GM23338 (cell line): ENCODE data around the gene FNDC3B.

Source experiments
- CTCF ChIP-seq, 2 experiments: fragments of 200-600 bp in 1 of 2; sonication (generic) in 1 of 2; conservative IDR thresholded peaks; 2 replicates each; pipeline versions ENCODE4 v1.5.1 to v1.6.1; 2016 to 2017; ENCODE audit warnings: antibody characterized with exemption in 2 of 2, low read depth in 2 of 2, mild to moderate bottlenecking in 2 of 2, moderate library complexity in 1 of 2
- EZH2phosphoT487 ChIP-seq: fragments of 200-600 bp; sonication (generic); IDR thresholded peaks from one replicate; pipeline ENCODE4 v1.8.1; 2018; ENCODE audit warnings: antibody characterized with exemption; ENCODE audit not compliant: unreplicated experiment
- JUNB ChIP-seq: IDR thresholded peaks from one replicate; pipeline ENCODE4 v1.6.1; 2016; ENCODE audit warnings: antibody characterized with exemption; ENCODE audit not compliant: unreplicated experiment
- POLR2AphosphoS5 ChIP-seq: IDR thresholded peaks from 2 replicates; pipeline ENCODE4 v1.6.1; 2016; ENCODE audit warnings: antibody characterized with exemption, low read depth
- TF ChIP-seq, protein P1 (sequence below): IDR thresholded peaks from one replicate; pipeline ENCODE4 v1.6.1; 2018; ENCODE audit warnings: antibody characterized with exemption; ENCODE audit not compliant: unreplicated experiment

DNA sequence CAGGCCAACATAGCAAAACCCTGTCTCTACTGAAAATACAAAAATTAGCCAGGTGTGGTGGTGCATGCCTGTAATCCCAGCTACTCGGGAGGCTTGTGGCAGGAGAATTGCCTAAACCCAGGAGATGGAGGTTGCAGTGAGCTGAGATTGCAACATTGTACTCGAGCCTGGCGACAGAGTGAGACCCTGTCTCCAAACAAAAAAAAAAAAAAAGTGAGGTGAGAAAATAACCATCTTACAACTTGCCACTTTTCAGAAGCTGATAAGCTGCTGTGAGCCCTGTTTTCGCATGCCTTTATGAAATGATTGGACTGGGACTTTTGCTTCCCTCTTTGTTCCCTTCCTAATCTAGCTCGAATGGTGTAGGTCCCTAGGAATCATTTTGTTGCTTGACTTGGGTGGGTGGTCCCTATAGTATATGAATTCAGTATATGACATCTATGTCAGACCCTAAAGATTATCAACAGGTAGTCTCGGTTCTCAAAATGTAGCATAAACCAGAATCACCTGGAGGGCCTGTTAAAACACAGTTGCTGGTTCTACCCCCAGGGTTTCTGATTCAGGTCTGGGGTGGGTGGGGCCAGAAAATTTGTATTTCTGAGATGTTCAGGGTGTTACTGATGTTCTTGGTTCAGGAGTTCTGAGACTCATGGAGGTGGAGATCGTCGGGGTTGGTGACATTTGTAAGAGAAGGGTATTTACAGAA is 107.9 kb downstream of the FNDC3B start:
- no peak for TF ChIP-seq CTCF (conservative IDR thresholded peaks at IDR 0.05; ENCODE audit: low read depth in 2 of 2)
- no peak for TF ChIP-seq POLR2AphosphoS5
- TF ChIP-seq, protein P1, sequence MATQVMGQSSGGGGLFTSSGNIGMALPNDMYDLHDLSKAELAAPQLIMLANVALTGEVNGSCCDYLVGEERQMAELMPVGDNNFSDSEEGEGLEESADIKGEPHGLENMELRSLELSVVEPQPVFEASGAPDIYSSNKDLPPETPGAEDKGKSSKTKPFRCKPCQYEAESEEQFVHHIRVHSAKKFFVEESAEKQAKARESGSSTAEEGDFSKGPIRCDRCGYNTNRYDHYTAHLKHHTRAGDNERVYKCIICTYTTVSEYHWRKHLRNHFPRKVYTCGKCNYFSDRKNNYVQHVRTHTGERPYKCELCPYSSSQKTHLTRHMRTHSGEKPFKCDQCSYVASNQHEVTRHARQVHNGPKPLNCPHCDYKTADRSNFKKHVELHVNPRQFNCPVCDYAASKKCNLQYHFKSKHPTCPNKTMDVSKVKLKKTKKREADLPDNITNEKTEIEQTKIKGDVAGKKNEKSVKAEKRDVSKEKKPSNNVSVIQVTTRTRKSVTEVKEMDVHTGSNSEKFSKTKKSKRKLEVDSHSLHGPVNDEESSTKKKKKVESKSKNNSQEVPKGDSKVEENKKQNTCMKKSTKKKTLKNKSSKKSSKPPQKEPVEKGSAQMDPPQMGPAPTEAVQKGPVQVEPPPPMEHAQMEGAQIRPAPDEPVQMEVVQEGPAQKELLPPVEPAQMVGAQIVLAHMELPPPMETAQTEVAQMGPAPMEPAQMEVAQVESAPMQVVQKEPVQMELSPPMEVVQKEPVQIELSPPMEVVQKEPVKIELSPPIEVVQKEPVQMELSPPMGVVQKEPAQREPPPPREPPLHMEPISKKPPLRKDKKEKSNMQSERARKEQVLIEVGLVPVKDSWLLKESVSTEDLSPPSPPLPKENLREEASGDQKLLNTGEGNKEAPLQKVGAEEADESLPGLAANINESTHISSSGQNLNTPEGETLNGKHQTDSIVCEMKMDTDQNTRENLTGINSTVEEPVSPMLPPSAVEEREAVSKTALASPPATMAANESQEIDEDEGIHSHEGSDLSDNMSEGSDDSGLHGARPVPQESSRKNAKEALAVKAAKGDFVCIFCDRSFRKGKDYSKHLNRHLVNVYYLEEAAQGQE, result no peak
- no peak for TF ChIP-seq EZH2phosphoT487
- TF ChIP-seq JUNB, result no peak
